Gastrocnemius medialis (tissue), 4 donors: ENCODE measurements around the gene DCHS1.

ENCODE experiments used
- POLR2A ChIP-seq, 2 donors: fragments of 450-650 bp; IDR thresholded peaks; one replicate each; pipeline ENCODE4 v1.6.1; 2017; ENCODE audit warnings: antibody characterized with exemption in 2 of 2, mild to moderate bottlenecking in 2 of 2, moderate library complexity in 2 of 2
- TF ChIP-seq, protein P1 (sequence below), 5 experiments: fragments of 450-650 bp in 3 of 5; fragments of 200-600 bp in 2 of 5; sonication (generic) in 2 of 5; IDR thresholded peaks in 4 of 5; conservative IDR thresholded peaks in 1 of 5; 1 replicate in 4 of 5; 2 replicates in 1 of 5; pipeline ENCODE4 v1.5.1; 2016 to 2019; ENCODE audit warnings: antibody characterized with exemption in 5 of 5, mild to moderate bottlenecking in 3 of 5, moderate library complexity in 3 of 5

DNA sequence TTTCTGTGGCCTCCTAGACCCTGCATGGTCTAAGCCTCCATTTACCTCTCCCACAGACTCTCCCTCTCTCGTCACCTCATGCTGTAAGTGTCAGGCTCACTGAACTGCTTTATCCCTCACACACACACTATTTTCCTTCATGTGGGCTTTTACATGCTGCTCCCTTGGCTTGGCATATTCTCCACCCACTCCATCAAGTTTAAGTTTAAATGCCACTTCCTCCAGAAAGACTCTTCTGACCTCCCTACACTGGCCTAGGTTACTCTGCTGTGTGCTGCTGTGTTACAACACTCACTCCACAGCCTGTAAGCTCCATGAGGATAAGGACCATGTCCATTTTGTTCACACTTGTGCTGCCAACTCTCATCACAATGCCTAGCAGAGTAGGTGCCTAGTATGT lies 2.5 kb downstream of the DCHS1 start:
- TF ChIP-seq, protein P1, sequence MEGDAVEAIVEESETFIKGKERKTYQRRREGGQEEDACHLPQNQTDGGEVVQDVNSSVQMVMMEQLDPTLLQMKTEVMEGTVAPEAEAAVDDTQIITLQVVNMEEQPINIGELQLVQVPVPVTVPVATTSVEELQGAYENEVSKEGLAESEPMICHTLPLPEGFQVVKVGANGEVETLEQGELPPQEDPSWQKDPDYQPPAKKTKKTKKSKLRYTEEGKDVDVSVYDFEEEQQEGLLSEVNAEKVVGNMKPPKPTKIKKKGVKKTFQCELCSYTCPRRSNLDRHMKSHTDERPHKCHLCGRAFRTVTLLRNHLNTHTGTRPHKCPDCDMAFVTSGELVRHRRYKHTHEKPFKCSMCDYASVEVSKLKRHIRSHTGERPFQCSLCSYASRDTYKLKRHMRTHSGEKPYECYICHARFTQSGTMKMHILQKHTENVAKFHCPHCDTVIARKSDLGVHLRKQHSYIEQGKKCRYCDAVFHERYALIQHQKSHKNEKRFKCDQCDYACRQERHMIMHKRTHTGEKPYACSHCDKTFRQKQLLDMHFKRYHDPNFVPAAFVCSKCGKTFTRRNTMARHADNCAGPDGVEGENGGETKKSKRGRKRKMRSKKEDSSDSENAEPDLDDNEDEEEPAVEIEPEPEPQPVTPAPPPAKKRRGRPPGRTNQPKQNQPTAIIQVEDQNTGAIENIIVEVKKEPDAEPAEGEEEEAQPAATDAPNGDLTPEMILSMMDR (IDR thresholded peaks at IDR 0.05 in 4 of 5, conservative IDR thresholded peaks at IDR 0.05 in 1 of 5), result no peak
- TF ChIP-seq POLR2A (IDR thresholded peaks at IDR 0.05), result no peak
